GM18502 (cell line): ENCODE measurements around the gene TBC1D9.

ENCODE experiments used
- ATAC-seq: cut with Tn5 transposase; IDR thresholded peaks from one replicate; pipeline ENCODE4 v1.9.1; 2021; ENCODE audit warnings: mild to moderate bottlenecking; ENCODE audit not compliant: unreplicated experiment, poor library complexity

TBC1D9 gene

GRCh38 chr4:140726776-140727500 lies 29.2 kb downstream of the TBC1D9 start:
- ATAC-seq: peak; percentile 11

- ATAC-seq: no peak
Measured at GRCh38 chr4:140725556-140725955, 30.6 kb downstream of the TBC1D9 start.

GRCh38 chr4:140724760-140725159 lies 31.4 kb downstream of the TBC1D9 start:
- ATAC-seq: no peak

GRCh38 chr4:140720387-140721304 lies 35.5 kb downstream of the TBC1D9 start:
- peak; percentile 52 for ATAC-seq

GRCh38 chr4:140719686-140720085 lies 36.5 kb downstream of the TBC1D9 start:
- peak; percentile 55 for ATAC-seq

GRCh38 chr4:140719022-140719421 lies 37.2 kb downstream of the TBC1D9 start:
- ATAC-seq: no peak

GRCh38 chr4:140718241-140718952 lies 37.8 kb downstream of the TBC1D9 start:
- no peak for ATAC-seq

GRCh38 chr4:140717313-140717712 lies 38.9 kb downstream of the TBC1D9 start:
- ATAC-seq: no peak

- no peak for ATAC-seq
Measured at GRCh38 chr4:140715119-140715518, 41.1 kb downstream of the TBC1D9 start.

- no peak for ATAC-seq
Measured at GRCh38 chr4:140711910-140712309, 44.3 kb downstream of the TBC1D9 start.

- ATAC-seq: no peak
Measured at GRCh38 chr4:140710908-140711622, 45.1 kb downstream of the TBC1D9 start.

- no peak for ATAC-seq
Measured at GRCh38 chr4:140707325-140707724, 48.9 kb downstream of the TBC1D9 start.

- ATAC-seq: no peak
Measured at GRCh38 chr4:140706665-140707064, 49.5 kb downstream of the TBC1D9 start.

GRCh38 chr4:140706276-140706625 lies 49.9 kb downstream of the TBC1D9 start:
- ATAC-seq: no peak

- no peak for ATAC-seq
Measured at GRCh38 chr4:140705625-140706275, 50.4 kb downstream of the TBC1D9 start.

- ATAC-seq: peak; percentile 81
Measured at GRCh38 chr4:140704964-140705363, 51.2 kb downstream of the TBC1D9 start.

- ATAC-seq: peak; percentile 35
Measured at GRCh38 chr4:140704392-140704960, 51.7 kb downstream of the TBC1D9 start.

- no peak for ATAC-seq
Measured at GRCh38 chr4:140703463-140703862, 52.7 kb downstream of the TBC1D9 start.

- ATAC-seq: no peak
Measured at GRCh38 chr4:140702096-140702757, 54.0 kb downstream of the TBC1D9 start.
